SK-N-SH treated with all-trans-retinoic acid at 6 μM for 48 hours (cell line): ENCODE measurements around the gene PIGS.

ENCODE experiments used
- ESRRG ChIP-seq: fragments of 250-450 bp; sonication (Bioruptor Pico); IDR thresholded peaks from 2 replicates; pipeline ENCODE4 v1.6.1; 2021; ENCODE audit warnings: mild to moderate bottlenecking
- GLIS3 ChIP-seq: fragments of 250-450 bp; sonication (Bioruptor Pico); IDR thresholded peaks from 2 replicates; pipeline ENCODE4 v1.5.0; 2020; ENCODE audit warnings: mild to moderate bottlenecking, moderate library complexity
- PPARA ChIP-seq: fragments of 250-450 bp; sonication (Bioruptor Pico); IDR thresholded peaks from 2 replicates; pipeline ENCODE4 v1.5.0; 2020; ENCODE audit warnings: mild to moderate bottlenecking, borderline replicate concordance
- SNAI2 ChIP-seq: fragments of 250-450 bp; sonication (Bioruptor Pico); IDR thresholded peaks from 2 replicates; pipeline ENCODE4 v1.5.0; 2020; ENCODE audit warnings: mild to moderate bottlenecking, moderate library complexity
- ZNF8 ChIP-seq: fragments of 450-650 bp; formaldehyde crosslinking; IDR thresholded peaks from 2 replicates; pipeline ENCODE4 v1.5.0; 2020; ENCODE audit warnings: mild to moderate bottlenecking, moderate library complexity

DNA sequence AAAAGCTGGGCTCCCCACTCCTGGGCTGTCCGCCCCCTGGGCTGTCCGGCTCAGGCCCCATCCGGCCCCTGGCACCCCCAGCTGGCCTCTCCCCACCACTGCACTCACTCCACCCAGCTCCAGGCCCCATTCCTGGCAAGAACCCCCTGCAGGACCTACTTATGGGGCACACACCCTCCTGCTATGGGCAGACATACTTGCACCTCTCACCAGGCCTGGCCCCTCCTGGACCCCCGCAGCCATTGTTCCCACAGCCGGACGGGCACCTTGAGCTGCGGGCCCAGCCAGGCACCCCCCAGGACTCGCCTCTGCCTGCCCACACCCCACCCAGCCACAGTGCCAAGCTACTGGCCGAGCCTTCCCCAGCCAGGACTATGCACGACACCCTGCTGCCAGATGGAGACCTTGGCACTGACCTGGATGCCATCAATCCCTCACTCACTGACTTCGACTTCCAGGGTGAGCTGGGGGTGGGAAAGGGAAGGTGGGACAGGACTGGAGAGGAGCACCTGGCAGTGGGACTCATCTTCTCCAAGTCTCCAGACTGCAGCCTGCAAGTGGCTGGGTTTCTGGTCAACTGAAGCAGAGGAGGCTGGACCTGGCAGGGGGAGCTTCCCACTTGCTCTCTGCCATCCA is 36.5 kb downstream of the PIGS start:
- TF ChIP-seq SNAI2 (CRISPR knock-in tag): no peak
- TF ChIP-seq ZNF8: no peak
- no peak for TF ChIP-seq PPARA (CRISPR knock-in tag)
- TF ChIP-seq ESRRG (CRISPR knock-in tag): no peak
- no peak for TF ChIP-seq GLIS3 (CRISPR knock-in tag)
